Activated naive CD4-positive, alpha-beta T cell (primary cell): ENCODE measurements around the gene FBXO44.

Source experiments
- DNase-seq, 4 experiments: peaks; one replicate each; lab custom pipeline; 2025; lab: John Stamatoyannopoulos, UW

The FBXO44 gene

GRCh38 chr1:11690397-11691301 is 36.0 kb downstream of the FBXO44 start:
- DNase-seq, result no peak

- no peak for DNase-seq
Measured at GRCh38 chr1:11691302-11691914, 36.7 kb downstream of the FBXO44 start, which contains the start of gene DRAXIN. Gene DRAXIN (plus strand): TSS chr1:11691710. CDS start chr1:11706259, 14,549 bp downstream.

- no peak for DNase-seq
Measured at GRCh38 chr1:11691928-11692711, 37.4 kb downstream of the FBXO44 start.

GRCh38 chr1:11693024-11693590 is 38.4 kb downstream of the FBXO44 start:
- DNase-seq, result no peak

GRCh38 chr1:11693917-11694316 is 39.2 kb downstream of the FBXO44 start:
- DNase-seq, result no peak

GRCh38 chr1:11695861-11696260 is 41.2 kb downstream of the FBXO44 start:
- DNase-seq, result no peak

- DNase-seq, result no peak
Measured at GRCh38 chr1:11697188-11697892, 42.7 kb downstream of the FBXO44 start.

GRCh38 chr1:11697893-11698210 is 43.2 kb downstream of the FBXO44 start:
- no peak for DNase-seq

- DNase-seq, result no peak
Measured at GRCh38 chr1:11700601-11701467, 46.2 kb downstream of the FBXO44 start.

GRCh38 chr1:11701551-11701961 is 46.9 kb downstream of the FBXO44 start:
- no peak for DNase-seq

GRCh38 chr1:11701981-11702803 is 47.5 kb downstream of the FBXO44 start:
- no peak for DNase-seq

GRCh38 chr1:11703357-11704193 is 48.9 kb downstream of the FBXO44 start:
- no peak for DNase-seq

GRCh38 chr1:11704194-11704529 is 49.5 kb downstream of the FBXO44 start:
- DNase-seq, result no peak

GRCh38 chr1:11704691-11705475 is 50.2 kb downstream of the FBXO44 start:
- DNase-seq, result no peak

- no peak for DNase-seq
Measured at GRCh38 chr1:11705596-11705995, 50.9 kb downstream of the FBXO44 start.

- no peak for DNase-seq
Measured at GRCh38 chr1:11706292-11706691, 51.6 kb downstream of the FBXO44 start.

GRCh38 chr1:11707621-11708276 is 53.1 kb downstream of the FBXO44 start:
- DNase-seq, result no peak
